ENCODE results near the gene SNAPC4.

- TF ChIP-seq POLR2A (IDR thresholded peaks at IDR 0.05; ENCODE audit: low read length) (no peak), GATA1 (IDR thresholded peaks at IDR 0.05; ENCODE audit: low read depth, low read length) (no peak)
Measured at GRCh38 chr9:136381311-136381710, 18.7 kb downstream of the SNAPC4 start.

Data from erythroblast (primary cell).